Esophagus muscularis mucosa (tissue), 4 donors: ENCODE results near the gene SETBP1.

Experiments used
- CTCF ChIP-seq, 3 experiments: fragments of 200-600 bp in 2 of 3; fragments of 450-650 bp in 1 of 3; sonication (generic) in 2 of 3; IDR thresholded peaks; one replicate each; pipeline ENCODE4 v1.5.1; 2017 to 2019; ENCODE audit warnings: antibody characterized with exemption in 3 of 3, mild to moderate bottlenecking in 2 of 3, moderate library complexity in 1 of 3
- EP300 ChIP-seq: sonication (generic); formaldehyde crosslinking; IDR thresholded peaks from one replicate; pipeline ENCODE4 v1.6.1; 2017; ENCODE audit warnings: antibody characterized with exemption
- POLR2A ChIP-seq: fragments of 450-650 bp; IDR thresholded peaks from one replicate; pipeline ENCODE4 v1.6.1; 2017; ENCODE audit warnings: antibody characterized with exemption, moderate library complexity, mild to moderate bottlenecking, low read depth
- POLR2AphosphoS5 ChIP-seq, 2 donors: sonication (generic); formaldehyde crosslinking; IDR thresholded peaks; one replicate each; pipeline ENCODE4 v1.6.1; 2017; ENCODE audit warnings: antibody characterized with exemption in 2 of 2

- TF ChIP-seq CTCF (IDR thresholded peaks at IDR 0.05) (no peak), POLR2AphosphoS5 (IDR thresholded peaks at IDR 0.05) (no peak), EP300 (no peak), POLR2A (no peak)
Measured at GRCh38 chr18:44969214-44969795, 288.6 kb downstream of the SETBP1 start.
